Activated B cell treated with CpG ODN at 0.5 μM for 24 hours (primary cell): ENCODE results near the gene OR1K1. TPM values are rescaled to one million over a fixed set of nuclear protein-coding genes. Genes with fewer than 3 reads are reported as not detected.
"Not testable (repeated sequence)": the region's sequence is repeated elsewhere in the genome, so short reads cannot be mapped to it uniquely, and the experiment has no call there.

Experiments used
- ATAC-seq: fragments of 200-7000 bp; cut with Tn5 transposase; one replicate; pipeline ENCODE4 v1.10.0; 2021; ENCODE audit warnings: low read depth, mild to moderate bottlenecking, moderate library complexity
- CTCF ChIA-PET: fragments of 350-600 bp; sonication (Branson Sonifier 250); formaldehyde crosslinking; loops from one replicate; lab custom pipeline; 2021; ENCODE audit warnings: antibody characterized with exemption; lab: Charles Lee
- POLR2A ChIA-PET: fragments of 350-600 bp; sonication (Branson Sonifier 250); formaldehyde crosslinking; loops from one replicate; lab custom pipeline; 2021; ENCODE audit warnings: antibody characterized with exemption; lab: Charles Lee
- DNase-seq: peaks from one replicate; pipeline ENCODE4 v3.0.0; 2022
- H3K27ac Mint-ChIP-seq: one replicate; pipeline ENCODE4 v1.8.0; 2020; ENCODE audit warnings: mixed read lengths
- H3K27me3 Mint-ChIP-seq: one replicate; pipeline ENCODE4 v1.8.0; 2021; ENCODE audit warnings: mixed read lengths
- H3K36me3 Mint-ChIP-seq: one replicate; pipeline ENCODE4 v1.8.0; 2021; ENCODE audit warnings: low read depth, mixed read lengths
- H3K4me1 Mint-ChIP-seq: one replicate; pipeline ENCODE4 v1.8.0; 2021; ENCODE audit warnings: mixed read lengths
- H3K4me3 Mint-ChIP-seq: one replicate; pipeline ENCODE4 v1.8.0; 2020; ENCODE audit warnings: mild to moderate bottlenecking, mixed read lengths
- H3K9me3 Mint-ChIP-seq: one replicate; pipeline ENCODE4 v1.8.0; 2020; ENCODE audit warnings: mixed read lengths
- intact Hi-C: fragments of 100-400 bp; cut with micrococcal nuclease; formaldehyde crosslinking; loops from one replicate; pipeline ENCODE4 v1.15.1; 2024
- total RNA-seq: library from RNA; stranded (reverse); gene quantifications from 2 replicates; pipeline ENCODE4 v1.2.3, GENCODE V29; 2022
- TF ChIP-seq, protein P1 (sequence below): fragments of 200-600 bp; IDR thresholded peaks from one replicate; pipeline ENCODE4 v1.8.0; 2022; ENCODE audit warnings: antibody characterized with exemption, mild to moderate bottlenecking

The OR1K1 gene
- total RNA-seq, 1 donor from 2014 or later: not detected

- ATAC-seq: no peak
- no peak overlapping the region for H3K27ac Mint-ChIP-seq
- peaks cover 11% of the 10 kb centered on the region for H3K4me1 Mint-ChIP-seq
- intact Hi-C loops: no loop called here
- H3K4me3 Mint-ChIP-seq: no peak overlapping the region
- ChIA-PET CTCF (no interaction called here), POLR2A (no interaction called here)
- no peaks in the 10 kb centered on the region for H3K9me3 Mint-ChIP-seq
- no peak for DNase-seq
- H3K27me3 Mint-ChIP-seq: no peaks in the 10 kb centered on the region
- TF ChIP-seq, protein P1, sequence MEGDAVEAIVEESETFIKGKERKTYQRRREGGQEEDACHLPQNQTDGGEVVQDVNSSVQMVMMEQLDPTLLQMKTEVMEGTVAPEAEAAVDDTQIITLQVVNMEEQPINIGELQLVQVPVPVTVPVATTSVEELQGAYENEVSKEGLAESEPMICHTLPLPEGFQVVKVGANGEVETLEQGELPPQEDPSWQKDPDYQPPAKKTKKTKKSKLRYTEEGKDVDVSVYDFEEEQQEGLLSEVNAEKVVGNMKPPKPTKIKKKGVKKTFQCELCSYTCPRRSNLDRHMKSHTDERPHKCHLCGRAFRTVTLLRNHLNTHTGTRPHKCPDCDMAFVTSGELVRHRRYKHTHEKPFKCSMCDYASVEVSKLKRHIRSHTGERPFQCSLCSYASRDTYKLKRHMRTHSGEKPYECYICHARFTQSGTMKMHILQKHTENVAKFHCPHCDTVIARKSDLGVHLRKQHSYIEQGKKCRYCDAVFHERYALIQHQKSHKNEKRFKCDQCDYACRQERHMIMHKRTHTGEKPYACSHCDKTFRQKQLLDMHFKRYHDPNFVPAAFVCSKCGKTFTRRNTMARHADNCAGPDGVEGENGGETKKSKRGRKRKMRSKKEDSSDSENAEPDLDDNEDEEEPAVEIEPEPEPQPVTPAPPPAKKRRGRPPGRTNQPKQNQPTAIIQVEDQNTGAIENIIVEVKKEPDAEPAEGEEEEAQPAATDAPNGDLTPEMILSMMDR: no peak
- H3K36me3 Mint-ChIP-seq: no peaks in the 10 kb centered on the region
Measured at GRCh38 chr9:122837266-122837850, 37.4 kb downstream of the OR1K1 start.

DNA sequence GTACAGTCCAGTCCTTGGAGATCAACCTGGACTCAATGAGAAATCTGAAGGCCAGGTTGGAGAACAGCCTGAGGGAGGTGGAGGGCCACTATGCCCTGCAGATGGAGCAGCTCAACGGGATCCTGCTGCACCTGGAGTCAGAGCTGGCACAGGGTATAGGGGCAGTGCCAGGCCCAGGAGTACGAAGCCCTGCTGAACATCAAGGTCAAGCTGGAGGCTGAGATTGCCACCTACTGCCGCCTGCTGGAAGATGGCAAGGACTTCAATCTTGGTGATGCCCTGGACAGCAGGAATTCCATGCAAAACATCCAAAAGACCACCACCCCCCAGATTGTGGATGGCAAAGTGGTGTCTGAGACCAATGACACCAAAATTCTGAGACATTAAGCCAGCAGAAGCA is 38.5 kb downstream of the OR1K1 start:
- H3K27me3 Mint-ChIP-seq, H3K36me3 Mint-ChIP-seq, DNase-seq, CTCF ChIA-PET, H3K27ac Mint-ChIP-seq, H3K9me3 Mint-ChIP-seq, POLR2A ChIA-PET, intact Hi-C loops, ATAC-seq, H3K4me3 Mint-ChIP-seq: not testable (repeated sequence)
- H3K4me1 Mint-ChIP-seq: peaks cover 11% of the 10 kb centered on the region

GRCh38 chr9:122841501-122841900 is 41.6 kb downstream of the OR1K1 start:
- CTCF ChIA-PET: no interaction called here
- POLR2A ChIA-PET: no interaction called here
- Mint-ChIP-seq H3K27ac (no peak overlapping the region), H3K9me3 (no peaks in the 10 kb centered on the region), H3K27me3 (no peaks in the 10 kb centered on the region), H3K36me3 (peaks cover 10% of the 10 kb centered on the region), H3K4me3 (no peak overlapping the region), H3K4me1 (no peaks in the 10 kb centered on the region)
- ATAC-seq (no peak), DNase-seq (no peak)
- intact Hi-C loops: no loop called here
- TF ChIP-seq, protein P1: no peak

- no peaks in the 10 kb centered on the region for H3K9me3 Mint-ChIP-seq
- ATAC-seq (no peak), DNase-seq (no peak)
- H3K4me3 Mint-ChIP-seq: no peak overlapping the region
- intact Hi-C loops: no loop called here
- no peak overlapping the region for H3K27ac Mint-ChIP-seq
- POLR2A ChIA-PET: interaction anchor here (0.5 kb wide), 1 partner anchor 390 kb away, joined by 4 read pairs; no protein-coding TSS in a partner anchor
- TF ChIP-seq, protein P1: no peak
- H3K27me3 Mint-ChIP-seq: no peaks in the 10 kb centered on the region
- no peaks in the 10 kb centered on the region for H3K4me1 Mint-ChIP-seq
- CTCF ChIA-PET: no interaction called here
- peaks cover 24% of the 10 kb centered on the region for H3K36me3 Mint-ChIP-seq
Measured at GRCh38 chr9:122844137-122844536, 44.2 kb downstream of the OR1K1 start.

DNA sequence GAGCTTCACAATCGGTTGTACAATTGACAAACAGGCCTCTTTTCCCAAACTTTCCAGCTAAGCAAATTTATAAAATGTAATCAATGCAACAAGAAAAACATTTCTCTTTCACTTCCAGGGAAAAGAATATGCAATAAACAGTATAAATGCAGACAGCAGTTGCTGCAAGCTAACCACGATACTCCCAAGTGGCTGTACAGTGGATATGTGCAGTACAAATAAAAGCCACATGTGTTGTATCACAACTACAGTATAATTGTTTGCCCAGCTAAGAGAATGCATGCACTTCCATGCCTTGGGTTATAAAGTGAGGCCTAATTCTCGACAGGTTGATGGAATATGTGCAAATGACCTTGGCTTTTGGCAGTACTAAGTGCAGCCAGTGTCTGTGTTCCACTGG is 45.2 kb downstream of the OR1K1 start:
- POLR2A ChIA-PET: no interaction called here
- CTCF ChIA-PET: no interaction called here
- H3K27ac Mint-ChIP-seq: no peak overlapping the region
- H3K4me3 Mint-ChIP-seq: no peak overlapping the region
- no peaks in the 10 kb centered on the region for H3K9me3 Mint-ChIP-seq
- DNase-seq: no peak
- no peaks in the 10 kb centered on the region for H3K27me3 Mint-ChIP-seq
- intact Hi-C loops: no loop called here
- H3K36me3 Mint-ChIP-seq: peaks cover 31% of the 10 kb centered on the region
- no peaks in the 10 kb centered on the region for H3K4me1 Mint-ChIP-seq
- ATAC-seq: no peak
- TF ChIP-seq, protein P1: no peak
